Muscle of back (tissue), 11 donors: ENCODE data around the gene STK35. TPM values are rescaled to one million over a fixed set of nuclear protein-coding genes. Genes with fewer than 3 reads are reported as not detected.
"Not testable (repeated sequence)": the region's sequence is repeated elsewhere in the genome, so short reads cannot be mapped to it uniquely, and the experiment has no call there.

ENCODE experiments used
- DNase-seq, 3 donors: peaks; one replicate each; pipeline versions ENCODE4 v3.0.0 to v3.0.0-alpha.2; 2013
- polyA plus RNA-seq, 10 donors: library from polyadenylated mRNA; unstranded; fragments of 120-200 nt; gene quantifications; one replicate each; pipeline ENCODE4 v1.2.1, GENCODE V29; 2013; ENCODE audit not compliant: insufficient read length in 10 of 10

STK35 gene
- polyA plus RNA-seq, 10 donors = 6.7 to 10.5 (median 7.9) TPM

DNA sequence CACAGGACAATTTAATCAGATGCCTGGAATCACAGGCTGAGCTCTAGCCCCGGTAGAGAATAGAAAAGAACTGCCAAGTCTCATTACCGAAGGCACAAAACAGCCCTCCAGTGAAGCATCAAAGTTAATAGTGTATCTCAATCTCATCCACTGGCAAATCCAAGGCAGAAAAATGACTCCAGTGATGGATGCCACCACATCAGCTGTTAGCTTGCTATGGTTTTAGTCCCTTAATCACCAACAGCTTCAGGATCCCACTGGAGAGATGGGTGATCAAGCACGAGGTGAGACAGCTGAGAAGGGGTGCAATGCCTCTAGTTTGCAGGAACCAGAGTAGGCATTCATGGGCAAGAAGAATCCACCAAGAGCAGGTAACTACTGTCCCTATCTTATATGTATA lies 81.8 kb downstream of the STK35 start:
- DNase-seq = no peak

- DNase-seq = not testable (repeated sequence)
These were observed 83.3 kb downstream of the STK35 start for GRCh38 chr20:2184933-2185332.

GRCh38 chr20:2195614-2196013 lies 94.0 kb downstream of the STK35 start:
- no peak for DNase-seq

- no peak for DNase-seq
These were observed 95.5 kb downstream of the STK35 start for GRCh38 chr20:2197166-2197565.

Other genes with a start within 250 kb of the STK35 start
- gene SIRPA, start 206.4 kb upstream of the STK35 start, polyA plus RNA-seq = 10 to 100 TPM; 25.8 to 33.2 (median 28.9) TPM
- not detected for gene PDYN, start 107.8 kb upstream of the STK35 start, polyA plus RNA-seq
- gene TGM3, start 194.2 kb downstream of the STK35 start, polyA plus RNA-seq = under 1 TPM; 0.15 to 0.69 (median 0.26) TPM